HG03097 (cell line): ENCODE results near the gene TXNL4A.

Experiments used
- ATAC-seq: cut with Tn5 transposase; IDR thresholded peaks from one replicate; pipeline ENCODE4 v1.9.1; 2021; ENCODE audit not compliant: unreplicated experiment, low FRiP score

The TXNL4A gene

GRCh38 chr18:79937103-79937860, 51.1 kb downstream of the TXNL4A start:
- ATAC-seq = no peak

DNA sequence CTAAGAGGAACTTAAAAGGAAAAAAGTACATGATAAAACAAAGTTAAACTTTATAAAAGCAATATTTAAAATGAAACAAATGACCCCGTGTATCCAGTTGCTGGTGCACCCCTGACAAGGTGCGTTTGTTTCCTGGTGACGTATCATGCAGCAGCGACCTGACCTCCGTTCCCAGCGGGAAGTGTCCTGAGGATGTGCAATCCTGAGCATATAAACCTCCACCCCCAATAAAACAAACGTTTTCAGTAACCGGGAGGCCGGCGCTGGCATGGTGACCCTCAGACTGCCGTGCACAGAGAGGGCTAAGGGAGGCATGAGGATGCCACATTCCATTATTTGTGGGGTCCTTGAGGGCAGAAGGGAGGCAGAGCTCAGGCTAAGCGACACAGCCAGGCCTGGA, 51.7 kb downstream of the TXNL4A start:
- no peak for ATAC-seq

DNA sequence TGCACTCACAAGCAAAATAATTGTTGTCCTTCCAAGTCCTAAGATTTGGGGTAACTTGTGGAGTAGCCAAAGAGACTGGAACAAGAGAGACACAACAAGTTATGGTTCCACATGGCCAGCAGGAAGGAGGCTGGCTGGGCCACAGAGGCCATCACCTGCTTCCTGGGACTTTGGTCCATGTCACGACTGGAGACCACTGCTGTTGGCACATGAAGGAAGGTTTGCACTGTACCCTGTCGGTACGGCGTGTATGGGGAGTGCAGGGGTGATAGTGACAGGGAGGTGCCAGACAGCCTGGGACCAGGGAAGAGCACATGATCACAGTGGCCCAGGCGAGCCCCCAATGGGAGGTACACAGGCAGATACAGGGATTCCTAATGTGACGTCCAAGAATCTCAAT, 52.4 kb downstream of the TXNL4A start:
- no peak for ATAC-seq

- ATAC-seq = no peak
Observed at GRCh38 chr18:79935499-79935898, 52.9 kb downstream of the TXNL4A start.

- no peak for ATAC-seq
Observed at GRCh38 chr18:79935098-79935480, 53.3 kb downstream of the TXNL4A start.

DNA sequence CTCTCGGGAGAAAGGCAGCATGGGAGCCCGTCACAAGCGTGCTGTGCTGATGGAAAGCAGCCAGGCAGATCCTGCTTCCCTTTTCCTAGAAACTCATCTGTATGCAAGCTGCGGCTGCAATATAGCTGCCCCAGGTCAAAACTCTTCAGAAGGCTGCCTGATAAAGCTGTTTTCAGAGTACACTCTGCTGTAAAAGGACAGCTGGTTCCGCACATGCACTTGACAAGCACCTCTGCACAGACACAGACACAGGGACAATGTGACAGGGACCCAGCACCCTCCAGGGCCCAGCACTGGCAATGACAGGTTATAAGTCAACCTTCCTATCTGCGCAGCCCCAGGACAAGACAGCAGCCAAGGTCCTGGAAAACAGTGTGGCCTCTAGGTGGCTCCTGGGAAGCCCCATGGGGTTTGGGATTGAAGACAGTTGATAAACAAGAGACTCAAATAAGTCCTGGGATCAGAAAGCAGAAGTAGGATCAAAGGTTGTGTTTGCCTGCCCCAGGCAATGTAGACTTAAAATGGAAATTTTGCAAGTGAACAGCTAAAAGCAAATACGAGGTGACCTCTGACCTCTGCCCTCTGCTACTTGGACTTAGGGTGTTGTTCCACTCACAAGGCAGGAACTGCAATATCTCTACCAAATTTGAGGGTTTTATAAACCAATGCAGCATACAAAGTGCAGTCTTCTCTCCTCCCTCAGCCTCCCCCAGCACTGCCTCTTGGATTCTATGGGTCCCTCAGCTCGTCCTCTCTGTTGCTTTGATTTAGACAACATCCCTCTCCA, 53.9 kb downstream of the TXNL4A start:
- ATAC-seq = no peak

- no peak for ATAC-seq
Observed at GRCh38 chr18:79933765-79934164, 54.6 kb downstream of the TXNL4A start.

- ATAC-seq = no peak
Observed at GRCh38 chr18:79932907-79933306, 55.5 kb downstream of the TXNL4A start.

- no peak for ATAC-seq
Observed at GRCh38 chr18:79931475-79931874, 56.9 kb downstream of the TXNL4A start.

- ATAC-seq = no peak
Observed at GRCh38 chr18:79930020-79930642, 58.2 kb downstream of the TXNL4A start.

DNA sequence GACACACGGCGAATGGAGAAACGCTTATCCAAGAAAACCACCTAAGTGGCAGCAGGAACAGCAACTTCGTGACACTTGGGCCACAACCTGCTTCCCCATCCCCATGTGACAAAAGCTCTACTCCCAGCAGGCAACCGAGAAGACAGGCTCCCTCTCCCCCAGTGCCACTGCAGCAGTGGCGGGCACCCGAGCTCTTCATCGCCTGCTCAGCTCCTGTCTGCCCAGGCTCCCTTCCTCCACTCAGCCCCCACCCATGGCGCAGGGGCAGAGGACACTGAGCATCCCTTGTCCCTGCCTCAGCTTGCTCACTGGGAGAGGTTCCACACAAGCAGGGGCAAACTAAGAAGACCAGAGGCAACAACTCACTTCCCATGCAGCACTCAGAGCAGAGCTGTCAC, 59.8 kb downstream of the TXNL4A start:
- ATAC-seq = no peak

GRCh38 chr18:79927607-79928562, 60.5 kb downstream of the TXNL4A start:
- no peak for ATAC-seq

DNA sequence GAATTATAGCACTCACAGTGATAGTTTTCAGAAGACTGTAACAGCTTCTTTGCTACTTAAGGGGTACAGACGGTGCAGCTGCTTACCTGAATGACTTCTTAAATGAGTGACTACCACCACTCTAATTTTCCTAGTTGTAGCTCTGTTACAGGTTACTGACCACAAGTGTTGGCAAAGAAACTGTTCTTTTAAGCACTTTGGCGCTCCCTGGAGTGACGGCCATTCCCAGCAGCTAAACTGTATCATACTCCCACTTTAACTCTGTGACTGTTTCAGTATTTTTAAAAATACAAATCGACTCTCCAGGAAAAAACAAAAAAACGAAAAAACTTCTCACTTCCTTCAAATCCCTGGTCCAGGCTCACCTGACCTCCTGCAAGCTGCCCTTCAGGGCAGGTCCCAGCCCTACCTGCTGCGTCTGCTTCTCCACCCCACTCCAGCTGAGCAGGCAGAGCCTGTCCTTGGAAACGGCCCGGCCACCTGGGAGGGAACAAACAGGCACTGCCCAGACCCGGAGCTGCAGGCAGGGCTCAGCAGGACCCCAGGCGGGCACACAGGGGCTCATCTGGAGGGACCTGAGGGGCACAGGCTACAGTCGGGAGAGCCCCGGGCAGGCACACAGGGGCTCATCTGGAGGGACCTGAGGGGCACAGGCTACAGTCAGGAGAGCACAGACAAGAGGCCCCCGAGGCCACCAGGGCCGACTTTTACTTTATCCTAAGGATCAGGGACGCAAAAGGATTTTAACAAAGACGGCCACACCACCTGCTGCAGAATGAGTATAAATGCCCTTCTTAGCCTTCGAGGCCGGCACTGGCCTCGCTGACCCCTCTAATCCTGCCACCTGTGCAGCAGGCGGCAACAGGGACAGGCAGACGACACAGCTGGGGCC, 61.4 kb downstream of the TXNL4A start:
- no peak for ATAC-seq

- no peak for ATAC-seq
Observed at GRCh38 chr18:79926306-79926705, 62.1 kb downstream of the TXNL4A start.

DNA sequence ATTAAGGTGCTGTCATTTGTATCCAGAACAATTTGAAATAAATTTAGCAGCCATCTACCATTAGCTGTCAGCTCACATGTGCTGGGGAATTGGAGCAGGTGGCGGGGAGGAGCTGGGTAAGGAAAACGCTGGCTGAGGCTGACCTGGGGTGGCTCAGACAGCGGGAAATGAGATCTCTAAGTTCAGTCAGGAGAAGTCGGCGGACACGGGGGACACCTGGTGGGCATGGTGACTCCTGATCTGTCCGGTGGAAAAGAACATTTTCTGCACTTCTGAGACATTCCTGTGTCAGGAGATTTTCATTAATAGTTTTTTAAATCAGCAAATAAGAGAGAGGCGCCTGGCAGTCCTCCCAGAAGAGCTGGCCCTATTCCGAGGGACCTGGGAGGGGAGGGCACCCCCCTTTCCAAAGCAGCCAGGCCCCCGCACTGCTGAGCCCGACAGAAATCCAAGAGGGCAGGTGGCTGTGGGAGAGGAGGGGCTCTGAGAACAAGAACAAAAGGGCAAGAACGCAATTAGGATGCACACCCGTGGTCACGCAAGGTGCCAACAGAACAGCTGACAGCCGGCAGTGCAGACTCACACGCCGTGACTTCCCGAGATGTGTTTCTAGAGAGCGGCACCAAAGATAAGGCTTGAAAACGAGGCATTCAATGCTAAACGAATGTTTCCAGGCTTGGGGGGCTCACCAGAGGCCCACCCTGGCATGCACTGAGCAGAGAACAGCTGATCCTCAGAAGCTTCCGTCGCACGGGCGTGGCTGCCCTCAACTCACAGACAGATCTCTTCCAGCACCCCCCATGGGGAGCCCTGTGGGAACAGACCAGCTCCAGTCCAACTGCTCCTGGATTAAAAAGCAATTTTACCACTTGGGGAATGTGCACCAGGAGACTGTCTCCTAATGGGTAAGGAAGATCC, 63.3 kb downstream of the TXNL4A start:
- no peak for ATAC-seq

DNA sequence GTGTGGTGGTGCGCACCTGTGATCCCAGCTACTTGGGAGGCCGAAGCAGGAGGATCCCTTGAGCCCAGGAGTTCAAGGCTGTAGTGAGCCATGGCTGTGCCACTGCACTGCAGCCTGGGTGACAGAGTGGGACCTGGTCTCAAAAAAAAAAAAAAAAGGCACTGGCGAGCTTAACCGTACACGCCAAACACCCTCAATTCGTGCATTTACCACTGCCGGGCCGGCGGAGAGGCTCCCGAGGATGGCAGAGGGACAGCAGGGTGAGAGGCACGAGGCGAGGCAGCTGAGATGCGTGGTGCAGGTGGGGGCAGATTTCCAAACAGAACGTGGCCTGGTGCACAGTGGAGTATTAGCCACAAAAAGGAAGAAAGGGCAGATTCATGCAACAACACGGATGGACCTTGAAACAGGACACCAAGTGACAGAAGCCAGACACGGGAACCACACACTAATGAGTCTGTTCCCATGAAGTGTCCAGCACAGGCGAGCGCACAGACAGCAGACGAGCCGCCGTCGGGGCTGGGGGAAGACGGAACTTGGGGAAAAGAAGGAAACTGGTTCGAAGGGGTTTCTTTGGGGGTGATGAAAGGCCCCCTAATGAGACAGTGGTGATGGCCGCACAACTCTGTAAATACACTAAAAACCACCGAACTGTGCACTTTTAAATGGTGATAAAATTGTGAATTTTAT, 64.3 kb downstream of the TXNL4A start:
- ATAC-seq = no peak

DNA sequence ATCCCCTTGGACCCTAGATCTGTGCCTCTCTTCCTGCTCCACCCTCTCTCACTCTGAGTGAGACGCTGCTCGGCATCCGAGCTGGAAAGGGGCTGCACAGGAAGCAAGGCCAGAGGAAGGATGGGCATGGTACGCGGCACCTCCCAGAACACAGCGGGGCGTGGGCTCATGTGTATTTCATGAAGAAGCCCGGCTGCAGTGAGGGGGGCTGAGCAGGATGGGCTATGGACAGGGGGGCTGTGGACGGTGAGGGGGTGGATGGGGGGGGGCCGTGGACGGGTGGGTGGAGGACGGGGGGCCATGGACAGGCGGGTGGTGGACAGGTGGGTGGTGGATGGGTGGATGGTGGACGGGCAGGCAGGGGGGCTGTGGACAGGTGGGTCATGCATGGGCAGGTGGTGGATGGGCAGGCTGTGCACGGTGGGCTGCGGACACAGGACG, 65.4 kb downstream of the TXNL4A start:
- ATAC-seq = no peak
